Measurements from ENCODE around the gene TBPL1.

DNA sequence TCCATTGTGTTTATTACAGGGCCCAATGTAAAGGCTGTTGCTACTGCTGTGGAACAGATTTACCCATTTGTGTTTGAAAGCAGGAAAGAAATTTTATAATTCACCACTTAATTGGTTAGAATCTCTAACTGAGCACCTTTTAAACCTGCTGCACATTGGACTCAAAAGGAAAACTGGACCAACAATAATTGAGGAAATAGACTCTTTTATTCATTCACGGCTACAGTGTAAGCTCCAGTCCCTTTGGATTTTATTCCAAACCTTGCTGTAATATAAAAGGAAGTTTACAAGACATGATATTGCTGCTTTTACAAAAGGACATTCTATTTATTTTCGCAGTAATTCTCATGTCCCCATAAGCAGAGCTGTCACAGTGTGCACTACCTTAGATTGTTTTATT is 33.9 kb downstream of the TBPL1 start:
- TF ChIP-seq, protein P1, sequence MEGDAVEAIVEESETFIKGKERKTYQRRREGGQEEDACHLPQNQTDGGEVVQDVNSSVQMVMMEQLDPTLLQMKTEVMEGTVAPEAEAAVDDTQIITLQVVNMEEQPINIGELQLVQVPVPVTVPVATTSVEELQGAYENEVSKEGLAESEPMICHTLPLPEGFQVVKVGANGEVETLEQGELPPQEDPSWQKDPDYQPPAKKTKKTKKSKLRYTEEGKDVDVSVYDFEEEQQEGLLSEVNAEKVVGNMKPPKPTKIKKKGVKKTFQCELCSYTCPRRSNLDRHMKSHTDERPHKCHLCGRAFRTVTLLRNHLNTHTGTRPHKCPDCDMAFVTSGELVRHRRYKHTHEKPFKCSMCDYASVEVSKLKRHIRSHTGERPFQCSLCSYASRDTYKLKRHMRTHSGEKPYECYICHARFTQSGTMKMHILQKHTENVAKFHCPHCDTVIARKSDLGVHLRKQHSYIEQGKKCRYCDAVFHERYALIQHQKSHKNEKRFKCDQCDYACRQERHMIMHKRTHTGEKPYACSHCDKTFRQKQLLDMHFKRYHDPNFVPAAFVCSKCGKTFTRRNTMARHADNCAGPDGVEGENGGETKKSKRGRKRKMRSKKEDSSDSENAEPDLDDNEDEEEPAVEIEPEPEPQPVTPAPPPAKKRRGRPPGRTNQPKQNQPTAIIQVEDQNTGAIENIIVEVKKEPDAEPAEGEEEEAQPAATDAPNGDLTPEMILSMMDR (IDR thresholded peaks at IDR 0.05): no peak
- TF ChIP-seq POLR2A (IDR thresholded peaks at IDR 0.05): no peak
